ENCODE measurements around the gene EPG5.

GRCh38 chr18:45854036-45854586 is 113.0 kb downstream of the EPG5 start:
- no peak for TF ChIP-seq CTCF (IDR thresholded peaks at IDR 0.05; ENCODE audit: insufficient read depth, low read length, poor library complexity, severe bottlenecking)
- TF ChIP-seq EZH2phosphoT487 (conservative IDR thresholded peaks at IDR 0.05; ENCODE audit: low read length) = no peak
